H1 (cell line): ENCODE measurements around the gene CORO1C. TPM values are rescaled to one million over a fixed set of nuclear protein-coding genes. Genes with fewer than 3 reads are reported as not detected.

Experiments used
- CTCF ChIA-PET: fragments of 300-600 bp; sonication (Branson Sonifier 250); formaldehyde crosslinking; loops from one replicate; lab custom pipeline; 2021; ENCODE audit not compliant: partially characterized antibody; lab: Charles Lee
- POLR2A ChIA-PET: fragments of 300-600 bp; sonication (Branson Sonifier 250); formaldehyde crosslinking; loops from one replicate; lab custom pipeline; 2021; ENCODE audit warnings: inconsistent platforms; ENCODE audit not compliant: partially characterized antibody; lab: Charles Lee
- DNase-seq, 2 experiments: peaks; one replicate each; pipeline versions ENCODE4 v3.0.0 to v3.0.0-alpha.2; 2010 to 2022; ENCODE audit warnings: low spot score in 2 of 2, low read depth in 1 of 2, mixed read lengths in 1 of 2
- FAIRE-seq: peaks from 2 replicates; lab custom pipeline; 2011; peaks lifted over from hg19 to GRCh38; lab: Jason Lieb, UNC
- H2AFZ ChIP-seq: 2 replicates; pipeline ENCODE4 v1.8.1; 2012; ENCODE audit warnings: low read length, inconsistent platforms
- H2AK5ac ChIP-seq: 2 replicates; pipeline ENCODE4 v1.6.1; 2013; ENCODE audit warnings: low read depth, low read length
- H2BK120ac ChIP-seq: replicated peaks from 2 replicates; pipeline ENCODE3; 2013; ENCODE audit warnings: low read depth, low read length, inconsistent platforms
- H2BK12ac ChIP-seq: 2 replicates; pipeline ENCODE4 v1.6.1; 2013; ENCODE audit warnings: low read depth, low read length
- H2BK15ac ChIP-seq: 2 replicates; pipeline ENCODE4 v1.6.1; 2013; ENCODE audit warnings: low read length
- H2BK20ac ChIP-seq: 2 replicates; pipeline ENCODE4 v1.6.1; 2013; ENCODE audit warnings: low read length
- H2BK5ac ChIP-seq: 2 replicates; pipeline ENCODE4 v1.6.1; 2013; ENCODE audit warnings: low read depth, low read length
- H3K14ac ChIP-seq: 2 replicates; pipeline ENCODE4 v1.6.1; 2013; ENCODE audit warnings: inconsistent platforms; ENCODE audit not compliant: insufficient read length
- H3K18ac ChIP-seq: 2 replicates; pipeline ENCODE4 v1.6.1; 2013; ENCODE audit warnings: low read length; ENCODE audit errors: extremely low read depth
- H3K23ac ChIP-seq: 2 replicates; pipeline ENCODE4 v1.6.1; 2013; ENCODE audit warnings: inconsistent platforms; ENCODE audit not compliant: insufficient read length
- H3K23me2 ChIP-seq: 2 replicates; pipeline ENCODE4 v1.6.1; 2013; ENCODE audit warnings: low read depth, low read length
- H3K27ac ChIP-seq: 2 replicates; pipeline ENCODE4 v1.6.1; 2011; ENCODE audit warnings: low read depth, low read length, inconsistent platforms
- H3K27me3 ChIP-seq, 4 experiments: replicated peaks in 1 of 4; 1 replicate in 1 of 4; 2 replicates in 3 of 4; pipeline versions ENCODE4 v1.6.1 to v1.8.1; 2011 to 2013; ENCODE audit warnings: low read length in 3 of 4, mild to moderate bottlenecking in 3 of 4, inconsistent platforms in 2 of 4, mixed read lengths in 2 of 4, moderate library complexity in 1 of 4; ENCODE audit not compliant: control insufficient read depth in 3 of 4, insufficient read depth in 3 of 4; ENCODE audit errors: extremely low read depth in 1 of 4
- H3K36me3 ChIP-seq, 4 experiments: 2 replicates each; pipeline versions ENCODE4 v1.6.1 to v1.8.1; 2011 to 2013; ENCODE audit warnings: mild to moderate bottlenecking in 4 of 4, low read length in 3 of 4, moderate library complexity in 2 of 4, control low read depth in 1 of 4, inconsistent platforms in 1 of 4; ENCODE audit not compliant: insufficient read depth in 4 of 4, control insufficient read depth in 2 of 4
- H3K4ac ChIP-seq: replicated peaks from 2 replicates; pipeline ENCODE3; 2013; ENCODE audit warnings: low read length, low read depth, mixed read lengths, inconsistent platforms; ENCODE audit not compliant: insufficient read length
- H3K4me1 ChIP-seq, 4 experiments: replicated peaks in 1 of 4; 1 replicate in 1 of 4; 2 replicates in 3 of 4; pipeline versions ENCODE4 v1.6.1 to v1.8.1; 2011 to 2013; ENCODE audit warnings: low read length in 3 of 4, inconsistent platforms in 2 of 4, mixed read lengths in 1 of 4; ENCODE audit not compliant: insufficient read depth in 4 of 4, control insufficient read depth in 3 of 4
- H3K4me2 ChIP-seq, 2 experiments: 2 replicates each; pipeline versions ENCODE4 v1.6.1 to v1.8.1; 2011 to 2013; ENCODE audit warnings: low read depth in 2 of 2, low read length in 2 of 2, control low read depth in 1 of 2, inconsistent platforms in 1 of 2, mild to moderate bottlenecking in 1 of 2; ENCODE audit not compliant: insufficient read depth in 1 of 2
- H3K4me3 ChIP-seq, 4 experiments: fragments of 200-600, 300-600 bp in 1 of 4; sonication (generic), shearing (Covaris generic), sonication (Bioruptor Twin) in 1 of 4; 2 replicates each; pipeline versions ENCODE4 v1.5.1 to v1.8.1; 2011 to 2016; ENCODE audit warnings: low read length in 4 of 4, low read depth in 3 of 4, control low read depth in 2 of 4, inconsistent platforms in 2 of 4, mild to moderate bottlenecking in 2 of 4, mixed read lengths in 1 of 4, moderate library complexity in 1 of 4; ENCODE audit not compliant: insufficient read depth in 2 of 4; ENCODE audit errors: extremely low read depth in 1 of 4
- H3K56ac ChIP-seq: replicated peaks from 2 replicates; pipeline ENCODE3; 2013; ENCODE audit warnings: low read depth, mild to moderate bottlenecking, mixed read lengths, low read length, inconsistent platforms; ENCODE audit not compliant: insufficient read length
- H3K79me1 ChIP-seq: 2 replicates; pipeline ENCODE4 v1.6.1; 2013; ENCODE audit warnings: low read depth, low read length, control low read depth
- H3K79me2 ChIP-seq, 2 experiments: 2 replicates each; pipeline versions ENCODE4 v1.6.1 to v1.8.1; 2012 to 2013; ENCODE audit warnings: low read length in 2 of 2, mild to moderate bottlenecking in 2 of 2, inconsistent platforms in 1 of 2; ENCODE audit not compliant: insufficient read depth in 2 of 2, control insufficient read depth in 1 of 2
- H3K9ac ChIP-seq, 4 experiments: replicated peaks in 1 of 4; 1 replicate in 1 of 4; 2 replicates in 3 of 4; pipeline versions ENCODE4 v1.6.1 to v1.8.1; 2011 to 2013; ENCODE audit warnings: low read depth in 3 of 4, low read length in 3 of 4, control low read depth in 2 of 4, mild to moderate bottlenecking in 2 of 4, moderate library complexity in 2 of 4, inconsistent platforms in 1 of 4; ENCODE audit errors: extremely low read depth in 1 of 4
- H3K9me3 ChIP-seq, 2 experiments: 2 replicates each; pipeline versions ENCODE4 v1.6.1 to v1.8.1; 2012 to 2013; ENCODE audit warnings: mild to moderate bottlenecking in 2 of 2, moderate library complexity in 2 of 2, control low read depth in 1 of 2, inconsistent platforms in 1 of 2, low read depth in 1 of 2, low read length in 1 of 2, mixed read lengths in 1 of 2; ENCODE audit not compliant: insufficient read depth in 2 of 2
- H4K20me1 ChIP-seq, 2 experiments: replicated peaks in 1 of 2; 2 replicates each; pipeline versions ENCODE3 to v1.8.1; 2011 to 2013; ENCODE audit warnings: inconsistent platforms in 2 of 2, low read length in 2 of 2, mild to moderate bottlenecking in 1 of 2; ENCODE audit not compliant: insufficient read depth in 2 of 2, control insufficient read depth in 1 of 2
- H4K5ac ChIP-seq: 2 replicates; pipeline ENCODE4 v1.6.1; 2013; ENCODE audit warnings: low read length, low read depth, mixed read lengths, inconsistent platforms; ENCODE audit not compliant: insufficient read length
- H4K8ac ChIP-seq: 2 replicates; pipeline ENCODE4 v1.8.0; 2013; ENCODE audit warnings: mild to moderate bottlenecking, moderate library complexity, low read length, inconsistent platforms; ENCODE audit not compliant: insufficient read depth; ENCODE audit errors: extremely low read depth
- H4K91ac ChIP-seq: replicated peaks from 2 replicates; pipeline ENCODE3; 2013; ENCODE audit warnings: low read length, mixed read lengths, inconsistent platforms; ENCODE audit not compliant: insufficient read length
- CHD1 ChIP-seq: IDR thresholded peaks from 2 replicates; pipeline ENCODE4 v1.6.1; 2012; ENCODE audit warnings: low read depth, low read length, improper control_type of control experiment
- TCF12 ChIP-seq: IDR thresholded peaks from 2 replicates; pipeline ENCODE4 v1.6.1; 2011; ENCODE audit warnings: low read depth, mild to moderate bottlenecking, low read length
- WGBS, 2 experiments: shearing (Covaris generic) in 1 of 2; methylation state at CpG; one replicate each; pipeline versions ENCODE4 v1.1.6 to v1.1.7; 2013 to 2015; ENCODE audit warnings: low lambda C conversion rate in 2 of 2, mixed read lengths in 2 of 2, inconsistent platforms in 1 of 2, low coverage in 1 of 2, missing lambda C conversion rate in 1 of 2; ENCODE audit not compliant: insufficient replicate concordance in 2 of 2, insufficient coverage in 1 of 2, insufficient read length in 1 of 2; ENCODE audit errors: extremely low coverage in 1 of 2, missing lambda C conversion rate in 1 of 2; 5-methylcytosine and 5-hydroxymethylcytosine counted together
- polyA plus RNA-seq, 7 experiments: library from polyadenylated mRNA; depleted of rRNA in 3 of 7; stranded (reverse) in 5 of 7; unstranded in 2 of 7; fragments of >200 nt in 5 of 7; fragments of 200-250 nt in 2 of 7; gene quantifications; 1 replicate in 5 of 7; 2 replicates in 1 of 7; 4 replicates in 1 of 7; pipeline versions ENCODE4 v1.2.1 to v1.2.3, GENCODE V29; 2011 to 2013; ENCODE audit warnings: missing spikeins in 2 of 7, mixed read lengths in 2 of 7
- total RNA-seq: library from RNA; stranded (reverse); fragmentation: NEBNext Ultra II Directional; extraction: Animal tissue kit (Norgen Biotek cat#: 25700); gene quantifications from 2 replicates; pipeline ENCODE4 v1.2.1, GENCODE V29; 2021

CORO1C gene
- total and polyA plus RNA-seq, 2 of the 8 experiments (the other 6 are each of a cell fraction or from before 2014, with no cell fraction given), result 72.7 to 120 TPM

GRCh38 chr12:108772247-108772646, 40.9 kb upstream of the CORO1C start:
- H3K9ac ChIP-seq, result no peak overlapping the region
- peaks cover 0 to 15% (median 2%) of the 10 kb centered on the region in 4 experiments; a peak in 3 of 7 replicates for H3K4me1 ChIP-seq
- H2BK120ac ChIP-seq, result no peak overlapping the region
- H2BK15ac ChIP-seq, result no peak overlapping the region
- no peak overlapping the region for H2BK5ac ChIP-seq
- H3K4me2 ChIP-seq, result no peak overlapping the region
- H2AK5ac ChIP-seq, result no peak overlapping the region
- H3K27me3 ChIP-seq, result no peaks in the 10 kb centered on the region
- H4K91ac ChIP-seq, result no peak overlapping the region
- no peaks in the 10 kb centered on the region; the same call in 1 of the 2 replicates for H3K79me1 ChIP-seq
- DNase-seq, result no peak
- no peak overlapping the region for H2BK20ac ChIP-seq
- no peak overlapping the region for H3K23ac ChIP-seq
- no peaks in the 10 kb centered on the region for H3K36me3 ChIP-seq
- H3K4me3 ChIP-seq, result no peak overlapping the region
- peaks cover 0 to 4% of the 10 kb centered on the region in 2 experiments for H4K20me1 ChIP-seq
- no peak overlapping the region for H3K18ac ChIP-seq
- FAIRE-seq, result no peak
- no peak overlapping the region for H2BK12ac ChIP-seq
- H3K14ac ChIP-seq, result no peak overlapping the region
- POLR2A ChIA-PET, result no interaction called here
- H3K79me2 ChIP-seq, result no peaks in the 10 kb centered on the region
- peaks cover 8% of the 10 kb centered on the region for H3K23me2 ChIP-seq
- H3K4ac ChIP-seq, result no peak overlapping the region
- WGBS, 2 experiments, result 85% methylated on average over 2 of the region's 2 CpGs; no CpG with 5 or more reads in 1 of the 2 experiments
- TF ChIP-seq TCF12, result peak; percentile 74; the same call in 1 of the 2 replicates
- no peak for TF ChIP-seq CHD1
- no peak overlapping the region for H4K5ac ChIP-seq
- H2AFZ ChIP-seq, result no peak overlapping the region
- no peaks in the 10 kb centered on the region for H3K9me3 ChIP-seq
- CTCF ChIA-PET, result interaction anchor here (0.7 to 6.1 kb wide), 8 partner anchors 13 to 107 kb away, joined by 3 to 52 read pairs (median 8); no protein-coding TSS in a partner anchor
- 0 out of 2 replicates have a peak overlapping the region, but pooled peaks have one; percentile 7 for H3K27ac ChIP-seq
- H4K8ac ChIP-seq, result peak overlapping the region; percentile 70; the same call in 1 of the 2 replicates
- H3K56ac ChIP-seq, result no peak overlapping the region
